SU-DHL-6 (cell line): ENCODE results near the gene FXYD2.

Experiments used
- H2AFZ ChIP-seq: fragments of 200-600 bp; sonication (generic); 2 replicates; pipeline ENCODE4 v1.6.1; 2014; ENCODE audit warnings: low read depth, mild to moderate bottlenecking, moderate library complexity, mixed read lengths, antibody characterized with exemption, low read length; ENCODE audit not compliant: severe bottlenecking
- H3F3A ChIP-seq: fragments of 200-600 bp; shearing (Covaris generic); 2 replicates; pipeline ENCODE4 v1.6.0; 2016; ENCODE audit warnings: antibody characterized with exemption, mild to moderate bottlenecking; ENCODE audit not compliant: insufficient read depth
- H3K27ac ChIP-seq: fragments of 200-600 bp; sonication (generic); 2 replicates; pipeline ENCODE4 v1.5.1; 2016; ENCODE audit warnings: low read depth, mild to moderate bottlenecking, low read length, moderate library complexity, mixed read lengths
- H3K27me3 ChIP-seq: fragments of 200-600 bp; sonication (generic), shearing (Covaris generic); 2 replicates; pipeline ENCODE4 v1.6.0; 2014; ENCODE audit warnings: mild to moderate bottlenecking, low read length
- H3K36me3 ChIP-seq: fragments of 200-600 bp; sonication (generic); 2 replicates; pipeline ENCODE4 v1.6.1; 2014; ENCODE audit warnings: mild to moderate bottlenecking, low read length, mixed read lengths
- H3K4me2 ChIP-seq: fragments of 300-600, 200-600 bp; shearing (Covaris generic), sonication (generic); 2 replicates; pipeline ENCODE4 v1.6.0; 2014; ENCODE audit warnings: low read length, low read depth, mild to moderate bottlenecking; ENCODE audit not compliant: poor library complexity, severe bottlenecking
- H3K4me3 ChIP-seq: fragments of 200-600 bp; sonication (generic); 2 replicates; pipeline ENCODE4 v1.5.1; 2014; ENCODE audit warnings: antibody characterized with exemption, low read length, mild to moderate bottlenecking, mixed read lengths; ENCODE audit not compliant: insufficient read depth, poor library complexity, severe bottlenecking
- H3K79me2 ChIP-seq: fragments of 200-600 bp; sonication (generic); 2 replicates; pipeline ENCODE4 v1.6.1; 2014; ENCODE audit warnings: mild to moderate bottlenecking, low read length, moderate library complexity; ENCODE audit not compliant: insufficient read depth
- H3K9ac ChIP-seq: fragments of 200-600 bp; sonication (generic); 2 replicates; pipeline ENCODE4 v1.7.0; 2014; ENCODE audit warnings: mild to moderate bottlenecking, low read length
- H3K9me2 ChIP-seq: fragments of 200-600 bp; sonication (generic); replicated peaks from 2 replicates; pipeline ENCODE4 v1.6.1; 2014; ENCODE audit warnings: low read length; ENCODE audit not compliant: insufficient read depth
- H3K9me3 ChIP-seq: fragments of 200-600 bp; sonication (generic); 2 replicates; pipeline ENCODE4 v1.6.1; 2014; ENCODE audit warnings: low read length, mixed read lengths; ENCODE audit not compliant: insufficient read depth
- H4K20me1 ChIP-seq: fragments of 200-600 bp; sonication (generic); 2 replicates; pipeline ENCODE4 v1.6.1; 2014; ENCODE audit warnings: low read depth, mild to moderate bottlenecking, antibody characterized with exemption, low read length, moderate library complexity, mixed read lengths
- EZH2phosphoT487 ChIP-seq: fragments of 200-600 bp; sonication (generic), shearing (Covaris generic); conservative IDR thresholded peaks from 2 replicates; pipeline ENCODE4 v1.6.1; 2018; ENCODE audit warnings: mild to moderate bottlenecking, antibody characterized with exemption, low read length, moderate library complexity, mixed read lengths
- TF ChIP-seq, protein P1 (sequence below): fragments of 200-600 bp; sonication (generic); IDR thresholded peaks from one replicate; pipeline ENCODE4 v1.5.1; 2017; ENCODE audit warnings: antibody characterized with exemption, mild to moderate bottlenecking, low read length, moderate library complexity; ENCODE audit not compliant: insufficient read depth, poor library complexity, severe bottlenecking

FXYD2 gene

DNA sequence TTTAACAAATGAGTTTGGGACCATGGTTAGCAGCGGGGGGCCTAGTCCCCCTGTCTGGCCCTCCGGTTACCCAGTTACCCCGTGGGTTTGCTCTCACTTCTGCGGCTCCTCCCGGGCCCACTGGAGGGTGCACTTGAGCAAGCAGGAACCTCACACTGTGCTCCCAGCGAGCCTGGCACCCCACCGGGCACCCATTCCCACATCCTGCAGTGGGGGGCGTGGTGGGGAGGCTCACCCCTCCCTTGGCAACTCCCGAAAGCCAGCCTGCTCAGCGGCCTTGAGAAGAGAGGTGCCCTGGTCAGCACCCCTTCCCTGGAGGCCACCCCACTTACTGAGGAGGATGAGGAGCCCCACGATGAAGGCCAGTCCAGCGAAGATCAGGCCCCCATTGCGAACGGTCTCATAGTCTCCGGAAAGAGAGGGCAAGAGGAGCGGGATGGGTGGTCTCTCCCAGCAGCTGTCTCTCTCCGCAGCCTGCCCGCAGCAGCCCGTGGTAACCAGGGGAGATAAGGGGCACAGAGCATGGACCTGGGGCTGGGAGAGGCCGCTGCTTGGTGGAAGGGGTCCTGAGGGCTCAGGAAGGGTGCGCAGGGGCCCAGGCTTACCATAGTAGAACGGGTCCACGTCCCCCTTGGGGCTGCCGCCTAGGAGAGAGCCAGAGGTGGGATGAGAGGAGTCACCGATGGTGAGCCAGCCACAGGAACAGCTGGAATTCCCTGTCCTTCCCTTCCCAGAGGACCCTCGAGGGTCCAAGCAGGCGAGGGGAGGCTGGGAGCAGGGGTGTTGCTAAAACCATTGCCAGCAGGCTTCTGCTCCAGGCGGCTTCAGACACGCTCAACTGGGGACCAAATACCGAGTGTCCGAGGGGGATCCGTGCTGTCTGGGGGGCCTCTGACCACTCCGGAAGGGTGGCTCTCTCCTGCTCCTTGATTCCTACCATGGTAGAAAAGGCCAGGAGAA is 2.2 kb downstream of the FXYD2 start:
- TF ChIP-seq, protein P1, sequence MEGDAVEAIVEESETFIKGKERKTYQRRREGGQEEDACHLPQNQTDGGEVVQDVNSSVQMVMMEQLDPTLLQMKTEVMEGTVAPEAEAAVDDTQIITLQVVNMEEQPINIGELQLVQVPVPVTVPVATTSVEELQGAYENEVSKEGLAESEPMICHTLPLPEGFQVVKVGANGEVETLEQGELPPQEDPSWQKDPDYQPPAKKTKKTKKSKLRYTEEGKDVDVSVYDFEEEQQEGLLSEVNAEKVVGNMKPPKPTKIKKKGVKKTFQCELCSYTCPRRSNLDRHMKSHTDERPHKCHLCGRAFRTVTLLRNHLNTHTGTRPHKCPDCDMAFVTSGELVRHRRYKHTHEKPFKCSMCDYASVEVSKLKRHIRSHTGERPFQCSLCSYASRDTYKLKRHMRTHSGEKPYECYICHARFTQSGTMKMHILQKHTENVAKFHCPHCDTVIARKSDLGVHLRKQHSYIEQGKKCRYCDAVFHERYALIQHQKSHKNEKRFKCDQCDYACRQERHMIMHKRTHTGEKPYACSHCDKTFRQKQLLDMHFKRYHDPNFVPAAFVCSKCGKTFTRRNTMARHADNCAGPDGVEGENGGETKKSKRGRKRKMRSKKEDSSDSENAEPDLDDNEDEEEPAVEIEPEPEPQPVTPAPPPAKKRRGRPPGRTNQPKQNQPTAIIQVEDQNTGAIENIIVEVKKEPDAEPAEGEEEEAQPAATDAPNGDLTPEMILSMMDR = peak; percentile 42
- TF ChIP-seq EZH2phosphoT487 = no peak
- no peak overlapping the region for H3K4me3 ChIP-seq
- H2AFZ ChIP-seq = no peak overlapping the region
- H3K4me2 ChIP-seq = no peak overlapping the region
- H3K36me3 ChIP-seq = no peaks in the 10 kb centered on the region
- H4K20me1 ChIP-seq = no peaks in the 10 kb centered on the region
- H3K9ac ChIP-seq = no peak overlapping the region
- no peak overlapping the region for H3K27ac ChIP-seq
- no peaks in the 10 kb centered on the region for H3K9me3 ChIP-seq
- no peaks in the 10 kb centered on the region for H3K79me2 ChIP-seq
- H3F3A ChIP-seq = no peaks in the 10 kb centered on the region
- no peaks in the 10 kb centered on the region for H3K9me2 ChIP-seq
- no peaks in the 10 kb centered on the region for H3K27me3 ChIP-seq

DNA sequence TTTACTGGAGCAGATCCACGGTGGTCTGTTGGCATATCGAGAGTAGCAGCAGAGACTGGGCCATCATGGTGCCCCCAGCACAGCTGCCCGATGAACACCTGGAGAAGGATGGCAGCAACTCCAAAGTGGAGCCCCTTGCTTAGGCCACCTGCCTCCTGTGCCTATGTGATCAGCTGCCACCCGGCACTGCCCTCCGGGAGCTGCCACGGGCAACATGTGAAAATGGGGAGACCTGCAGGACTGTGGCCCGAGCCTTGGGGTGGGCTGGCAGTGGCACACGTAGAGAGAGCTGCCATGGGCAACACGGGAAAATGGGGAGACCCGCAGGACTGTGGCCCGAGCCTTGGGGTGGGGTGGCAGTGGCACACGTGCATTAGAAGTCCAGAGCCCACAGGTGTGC is 3.1 kb downstream of the FXYD2 start:
- Histone ChIP-seq H3F3A (no peaks in the 10 kb centered on the region), H4K20me1 (no peaks in the 10 kb centered on the region), H3K4me3 (no peak overlapping the region), H3K4me2 (no peak overlapping the region), H3K79me2 (no peaks in the 10 kb centered on the region), H3K9me3 (no peaks in the 10 kb centered on the region), H3K27ac (no peak overlapping the region), H2AFZ (no peak overlapping the region), H3K9me2 (no peaks in the 10 kb centered on the region), H3K9ac (no peak overlapping the region), H3K27me3 (no peaks in the 10 kb centered on the region), H3K36me3 (no peaks in the 10 kb centered on the region)
- TF ChIP-seq EZH2phosphoT487 = no peak
- TF ChIP-seq, protein P1 = no peak

DNA sequence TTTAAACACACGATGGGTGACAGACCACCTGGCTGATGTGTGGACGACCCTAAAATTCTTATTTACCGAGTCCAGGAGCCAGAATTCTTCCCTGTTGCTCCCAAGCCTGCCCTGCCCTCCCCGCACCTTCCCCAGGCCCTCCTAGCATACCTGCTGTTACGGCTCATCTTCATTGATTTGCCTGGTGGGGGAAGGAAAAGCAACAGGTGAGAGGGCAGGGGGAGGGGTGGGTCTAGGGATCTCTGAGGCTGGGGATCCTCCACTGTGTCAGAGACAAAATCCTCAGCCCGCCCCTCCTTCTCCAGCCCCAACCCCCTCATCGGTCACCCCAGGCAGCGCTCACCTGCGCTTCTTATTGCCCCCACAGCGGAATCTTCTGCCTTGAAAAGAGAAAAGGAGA is 4.0 kb downstream of the FXYD2 start:
- no peaks in the 10 kb centered on the region for H4K20me1 ChIP-seq
- no peak overlapping the region for H3K4me2 ChIP-seq
- H3K27me3 ChIP-seq = no peaks in the 10 kb centered on the region
- no peak overlapping the region for H3K9ac ChIP-seq
- no peak overlapping the region for H2AFZ ChIP-seq
- no peak overlapping the region for H3K27ac ChIP-seq
- TF ChIP-seq EZH2phosphoT487 = no peak
- TF ChIP-seq, protein P1 = no peak
- no peaks in the 10 kb centered on the region for H3F3A ChIP-seq
- H3K36me3 ChIP-seq = no peaks in the 10 kb centered on the region
- no peak overlapping the region for H3K4me3 ChIP-seq
- H3K79me2 ChIP-seq = no peaks in the 10 kb centered on the region
- H3K9me2 ChIP-seq = no peaks in the 10 kb centered on the region
- H3K9me3 ChIP-seq = no peaks in the 10 kb centered on the region
